BJ (cell line): ENCODE results near the gene RFX4. TPM values are rescaled to one million over a fixed set of nuclear protein-coding genes. Genes with fewer than 3 reads are reported as not detected.

Experiments
- CTCF ChIA-PET: fragments of 350-600 bp; formaldehyde crosslinking; extraction: SDS; loops from one replicate; lab custom pipeline; 2021; ENCODE audit warnings: antibody characterized with exemption, inconsistent platforms; lab: Yijun Ruan, JAX
- POLR2A ChIA-PET: fragments of 300-600 bp; sonication (Branson Sonifier 250); formaldehyde crosslinking; extraction: SDS; loops from one replicate; lab custom pipeline; 2021; ENCODE audit warnings: antibody characterized with exemption; lab: Charles Lee
- DNase-seq: peaks from one replicate; pipeline ENCODE4 v3.0.0-alpha.2; 2011; ENCODE audit warnings: low read depth
- H3K27me3 ChIP-seq: 2 replicates; pipeline ENCODE4 v1.6.0; 2011; ENCODE audit warnings: low read length; ENCODE audit not compliant: control insufficient read depth, insufficient read depth
- H3K36me3 ChIP-seq: 2 replicates; pipeline ENCODE4 v1.5.1; 2011; ENCODE audit warnings: low read length; ENCODE audit not compliant: control insufficient read depth, insufficient read depth
- H3K4me3 ChIP-seq: 2 replicates; pipeline ENCODE4 v1.5.1; 2011; ENCODE audit warnings: low read depth, mild to moderate bottlenecking, control low read depth, low read length
- polyA plus RNA-seq: library from polyadenylated mRNA; depleted of rRNA; stranded (reverse); fragments of >200 nt; gene quantifications from 2 replicates; pipeline ENCODE4 v1.2.3, GENCODE V29; 2011
- TF ChIP-seq, protein P1 (sequence below): IDR thresholded peaks from 2 replicates; pipeline ENCODE4 v1.5.1; 2011; ENCODE audit warnings: low read depth, mild to moderate bottlenecking, control low read depth, inconsistent platforms, low read length, moderate library complexity; ENCODE audit not compliant: insufficient read depth

The RFX4 gene
- polyA plus RNA-seq, 1 experiment, result not detected

DNA sequence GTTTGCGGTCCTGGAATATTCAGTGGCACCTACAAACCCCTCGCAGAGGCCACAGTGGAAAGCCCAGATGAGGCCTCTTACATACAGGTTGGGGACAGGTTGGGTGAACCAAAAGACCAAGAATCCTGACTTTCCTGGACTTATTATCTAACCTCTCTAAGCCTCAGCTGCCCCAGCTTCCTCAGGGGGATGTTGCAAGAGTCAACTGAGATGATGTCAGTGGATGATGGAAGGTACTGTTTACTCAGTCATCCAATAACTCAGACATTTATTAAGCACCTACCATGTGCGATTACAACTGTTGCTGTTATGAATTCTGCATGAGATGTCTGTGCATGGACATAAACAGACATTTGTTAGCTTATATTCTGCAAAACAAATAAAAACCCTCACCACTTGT lies 72.8 kb downstream of the RFX4 start:
- ChIA-PET CTCF (interaction anchor here (0.6 kb wide), 1 partner anchor 41 kb away, joined by 3 read pairs; no protein-coding TSS in a partner anchor), POLR2A (no interaction called here)
- no peak for DNase-seq
- TF ChIP-seq, protein P1, sequence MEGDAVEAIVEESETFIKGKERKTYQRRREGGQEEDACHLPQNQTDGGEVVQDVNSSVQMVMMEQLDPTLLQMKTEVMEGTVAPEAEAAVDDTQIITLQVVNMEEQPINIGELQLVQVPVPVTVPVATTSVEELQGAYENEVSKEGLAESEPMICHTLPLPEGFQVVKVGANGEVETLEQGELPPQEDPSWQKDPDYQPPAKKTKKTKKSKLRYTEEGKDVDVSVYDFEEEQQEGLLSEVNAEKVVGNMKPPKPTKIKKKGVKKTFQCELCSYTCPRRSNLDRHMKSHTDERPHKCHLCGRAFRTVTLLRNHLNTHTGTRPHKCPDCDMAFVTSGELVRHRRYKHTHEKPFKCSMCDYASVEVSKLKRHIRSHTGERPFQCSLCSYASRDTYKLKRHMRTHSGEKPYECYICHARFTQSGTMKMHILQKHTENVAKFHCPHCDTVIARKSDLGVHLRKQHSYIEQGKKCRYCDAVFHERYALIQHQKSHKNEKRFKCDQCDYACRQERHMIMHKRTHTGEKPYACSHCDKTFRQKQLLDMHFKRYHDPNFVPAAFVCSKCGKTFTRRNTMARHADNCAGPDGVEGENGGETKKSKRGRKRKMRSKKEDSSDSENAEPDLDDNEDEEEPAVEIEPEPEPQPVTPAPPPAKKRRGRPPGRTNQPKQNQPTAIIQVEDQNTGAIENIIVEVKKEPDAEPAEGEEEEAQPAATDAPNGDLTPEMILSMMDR, result no peak
- H3K36me3 ChIP-seq, result no peaks in the 10 kb centered on the region
- H3K4me3 ChIP-seq, result no peak overlapping the region
- H3K27me3 ChIP-seq, result no peaks in the 10 kb centered on the region; the same call in none of the 2 replicates

DNA sequence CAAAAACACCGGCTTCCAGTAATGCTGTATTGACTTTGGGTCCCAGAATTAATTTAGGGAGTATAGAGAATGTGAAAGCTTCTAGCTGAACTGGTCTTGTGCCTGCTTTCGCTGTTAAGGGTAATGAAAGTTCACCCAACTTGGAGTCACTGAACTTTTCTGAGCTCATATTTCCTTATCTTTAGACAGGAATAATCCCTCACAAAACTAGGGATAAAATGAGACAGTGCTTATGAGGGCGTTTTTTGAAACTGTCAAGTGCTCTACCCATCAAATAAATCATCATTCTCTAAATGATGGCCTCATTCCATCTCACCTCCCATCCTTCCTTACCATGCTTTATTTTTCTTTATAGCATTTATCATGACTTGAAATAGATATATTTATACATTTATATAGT lies 74.7 kb downstream of the RFX4 start:
- no peaks in the 10 kb centered on the region for H3K36me3 ChIP-seq
- no peak overlapping the region for H3K4me3 ChIP-seq
- DNase-seq, result no peak
- ChIA-PET POLR2A (no interaction called here), CTCF (no interaction called here)
- TF ChIP-seq, protein P1, result no peak
- H3K27me3 ChIP-seq, result no peaks in the 10 kb centered on the region; the same call in none of the 2 replicates

DNA sequence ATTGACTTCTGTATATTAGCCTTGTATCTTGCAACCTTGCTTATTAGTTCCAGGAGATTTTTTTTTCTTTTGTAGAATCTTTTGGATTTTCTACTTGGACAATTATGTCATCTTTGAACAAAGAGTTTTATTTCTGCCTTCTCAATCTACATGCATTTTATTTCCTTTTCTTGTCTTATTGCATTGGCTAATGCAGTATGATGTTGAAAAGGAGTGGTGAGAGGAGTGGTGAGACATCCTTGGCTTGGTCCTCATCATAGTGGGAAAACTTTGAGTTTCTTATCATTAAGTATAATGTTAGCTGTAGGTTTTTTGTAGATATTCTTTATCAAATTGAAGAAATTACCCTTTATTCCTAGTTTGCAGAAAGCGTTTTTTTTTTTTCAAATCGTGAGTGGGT lies 80.6 kb downstream of the RFX4 start:
- CTCF ChIA-PET, result no interaction called here

DNA sequence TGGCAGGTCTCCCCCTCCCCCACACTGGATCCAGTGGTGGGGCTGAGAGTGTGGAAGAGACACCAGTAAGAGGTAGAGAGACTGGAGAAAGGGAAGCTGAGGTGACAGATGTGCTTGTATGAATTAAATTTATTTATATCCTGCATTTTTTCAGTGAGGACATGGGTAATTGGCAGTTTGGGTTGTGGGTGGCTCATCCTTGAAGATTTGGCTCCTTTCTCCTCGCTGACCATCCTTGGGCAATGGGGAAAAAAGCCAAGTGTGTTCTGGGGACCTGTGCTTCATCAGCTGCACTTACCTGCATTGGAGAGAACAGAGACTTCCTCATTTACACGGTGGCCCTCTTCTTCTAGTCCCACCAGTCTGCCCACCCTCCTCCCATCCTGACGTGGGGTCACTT lies 86.4 kb downstream of the RFX4 start:
- DNase-seq, result no peak

More for the DNA sequence above, 80.6 kb downstream of the RFX4 start:
- H3K27me3 ChIP-seq, result no peaks in the 10 kb centered on the region
- H3K36me3 ChIP-seq, result no peaks in the 10 kb centered on the region
- POLR2A ChIA-PET, result no interaction called here
- no peak overlapping the region for H3K4me3 ChIP-seq
- DNase-seq, result no peak
- TF ChIP-seq, protein P1, result no peak

DNA sequence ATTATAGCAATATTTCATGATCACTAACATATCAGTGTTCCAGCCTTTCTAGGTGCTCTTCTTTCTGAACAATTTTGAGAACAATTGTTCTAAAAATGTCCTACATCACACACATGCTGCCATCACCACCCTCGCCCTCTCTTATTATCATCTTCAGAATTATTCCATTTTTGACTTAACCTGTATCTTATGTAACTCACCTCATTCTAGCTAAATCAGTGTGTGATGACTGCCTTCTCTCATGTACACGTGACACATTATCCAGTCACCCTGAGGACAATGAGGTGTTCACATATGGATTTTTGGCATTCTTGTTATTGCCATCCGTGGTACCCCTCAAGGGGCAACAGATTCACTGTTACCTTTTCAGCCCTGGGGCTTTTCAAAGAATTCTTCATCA lies 87.3 kb downstream of the RFX4 start:
- ChIA-PET CTCF (no interaction called here), POLR2A (no interaction called here)
- Histone ChIP-seq H3K36me3 (no peaks in the 10 kb centered on the region), H3K4me3 (no peak overlapping the region), H3K27me3 (peaks cover 3% of the 10 kb centered on the region)
- TF ChIP-seq, protein P1, result no peak
- DNase-seq, result no peak

More for the DNA sequence above, 86.4 kb downstream of the RFX4 start:
- Histone ChIP-seq H3K36me3 (no peaks in the 10 kb centered on the region), H3K27me3 (peaks cover 3% of the 10 kb centered on the region), H3K4me3 (no peak overlapping the region)
- TF ChIP-seq, protein P1, result no peak
- CTCF ChIA-PET, result no interaction called here
- POLR2A ChIA-PET, result no interaction called here
